HG02885 (cell line): ENCODE measurements around the gene COL15A1.
A peak's percentile ranks its signal among the peaks of the same experiment; 100 is the strongest.

Experiments
- ATAC-seq: cut with Tn5 transposase; IDR thresholded peaks from one replicate; pipeline ENCODE4 v1.9.1; 2021; ENCODE audit warnings: mild to moderate bottlenecking; ENCODE audit not compliant: unreplicated experiment, poor library complexity

COL15A1 gene

DNA sequence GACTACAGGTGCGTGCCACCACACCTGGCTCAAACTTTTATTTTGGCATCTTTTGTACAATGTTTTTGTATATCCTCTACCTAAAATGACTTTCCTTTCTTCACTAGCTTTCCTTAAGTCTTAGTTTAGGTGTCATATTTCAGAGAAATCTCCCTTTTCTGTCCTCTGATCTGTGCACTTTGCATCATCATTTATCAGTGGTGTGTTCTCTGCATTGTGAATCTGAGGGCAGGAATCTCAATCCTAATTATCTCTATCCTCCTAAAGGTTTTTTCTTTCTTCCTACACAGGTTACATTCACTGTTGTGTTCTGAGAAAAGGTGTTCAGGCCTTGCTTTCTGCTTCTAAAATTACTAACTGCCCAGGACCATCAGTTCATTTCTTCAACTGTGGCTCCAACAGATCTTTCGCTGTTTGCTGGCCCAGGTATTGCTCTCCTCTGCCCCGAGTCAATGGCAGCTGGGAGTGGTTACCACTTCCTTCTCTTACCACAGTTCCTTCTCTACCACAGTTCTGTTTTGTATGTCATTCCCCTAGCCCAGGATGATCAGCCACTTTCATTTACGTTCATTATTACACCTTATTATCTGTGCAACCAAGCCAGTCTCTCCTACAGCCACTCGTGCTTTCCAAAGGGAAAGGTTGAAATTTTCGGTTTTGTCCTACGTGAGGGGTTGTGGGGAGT lies 175.2 kb downstream of the COL15A1 start:
- ATAC-seq, result peak; percentile 98

DNA sequence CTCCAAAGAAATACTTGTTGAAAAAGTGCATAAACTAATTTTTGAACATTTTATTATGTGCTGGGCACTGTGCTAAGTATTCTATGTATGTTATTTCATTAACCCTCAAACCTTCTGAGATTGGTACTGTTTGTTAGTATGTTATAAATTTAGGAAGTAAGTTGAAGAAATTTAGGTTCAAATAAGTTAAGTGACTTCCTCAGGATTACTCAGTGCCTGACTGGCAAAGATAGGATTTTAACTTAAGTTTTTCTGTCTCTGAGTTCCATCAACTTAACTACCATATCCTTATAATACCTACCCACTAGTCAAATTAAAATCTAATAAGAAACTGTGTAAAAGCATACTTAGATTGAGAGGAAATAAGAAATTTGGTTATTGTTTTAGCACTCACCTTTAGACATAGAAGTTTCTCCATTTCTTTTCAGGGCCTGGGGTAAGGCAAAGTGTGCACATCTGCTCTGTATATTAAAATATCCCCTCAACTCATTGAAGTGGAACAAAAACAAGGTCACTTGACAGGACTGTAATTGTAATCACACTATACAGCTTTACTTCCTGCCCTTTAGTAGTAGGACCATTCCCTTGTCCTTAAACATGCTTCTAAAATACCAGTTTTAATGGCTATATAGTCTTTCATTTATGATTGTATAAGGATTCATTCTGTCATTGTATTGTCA lies 176.4 kb downstream of the COL15A1 start:
- no peak for ATAC-seq
